ENCODE measurements around the gene SMIM26. TPM values are rescaled to one million over a fixed set of nuclear protein-coding genes. Genes with fewer than 3 reads are reported as not detected.
"Not testable (repeated sequence)": the region's sequence is repeated elsewhere in the genome, so short reads cannot be mapped to it uniquely, and the experiment has no call there.

Gene SMIM26, protein sequence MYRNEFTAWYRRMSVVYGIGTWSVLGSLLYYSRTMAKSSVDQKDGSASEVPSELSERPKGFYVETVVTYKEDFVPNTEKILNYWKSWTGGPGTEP
- 10 to 100 TPM; 89.3 to 98.9 (median 93.2) TPM for polyA plus RNA-seq (ENCODE audit: insufficient read length in 4 of 4)

DNA sequence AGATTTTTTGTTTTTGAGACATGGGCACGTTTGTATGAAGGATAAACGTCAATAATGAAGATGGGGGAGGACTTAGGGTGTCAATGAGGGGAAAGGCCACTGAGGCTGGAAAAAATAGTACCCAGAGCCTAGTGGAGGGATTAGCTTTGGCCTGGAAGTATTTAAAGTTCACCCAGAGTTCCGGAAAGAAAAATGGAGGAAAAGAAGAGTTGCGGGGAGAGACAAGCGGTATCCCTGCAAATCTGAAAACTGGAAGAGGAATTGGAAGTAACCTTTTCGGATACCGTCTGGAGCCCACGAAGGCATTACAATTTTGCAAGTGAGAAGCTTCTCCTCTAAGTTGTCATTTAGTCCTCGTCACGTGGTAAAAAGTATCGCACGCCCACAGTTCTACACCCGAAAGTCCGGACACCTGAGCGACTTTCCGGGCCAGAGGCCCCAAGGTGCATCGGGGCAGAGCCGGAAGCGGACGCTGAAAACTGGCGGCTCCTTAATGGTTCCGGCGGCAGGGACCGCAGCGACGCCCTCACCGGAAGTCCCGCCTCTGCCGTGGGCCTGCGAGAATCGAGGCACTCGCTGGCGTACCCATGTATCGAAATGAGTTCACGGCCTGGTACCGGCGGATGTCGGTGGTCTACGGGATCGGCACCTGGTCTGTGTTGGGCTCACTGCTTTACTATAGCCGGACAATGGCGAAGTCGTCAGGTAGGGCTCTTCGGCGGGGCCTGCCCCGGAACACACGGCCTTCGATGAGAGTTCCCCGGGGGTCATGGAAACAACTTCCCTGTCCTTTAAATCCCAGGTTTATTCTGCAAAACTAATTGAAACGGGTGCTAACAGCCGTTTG is at the start of gene SMIM26:
SMIM26 (plus strand) TSS at position 541 of the 847 bp plus-strand sequence; CDS start at position 588, 47 bp downstream.
- peak; percentile 86 to 90 (median 90) for DNase-seq (ENCODE audit: low read depth in 4 of 4, low spot score in 3 of 4)

DNA sequence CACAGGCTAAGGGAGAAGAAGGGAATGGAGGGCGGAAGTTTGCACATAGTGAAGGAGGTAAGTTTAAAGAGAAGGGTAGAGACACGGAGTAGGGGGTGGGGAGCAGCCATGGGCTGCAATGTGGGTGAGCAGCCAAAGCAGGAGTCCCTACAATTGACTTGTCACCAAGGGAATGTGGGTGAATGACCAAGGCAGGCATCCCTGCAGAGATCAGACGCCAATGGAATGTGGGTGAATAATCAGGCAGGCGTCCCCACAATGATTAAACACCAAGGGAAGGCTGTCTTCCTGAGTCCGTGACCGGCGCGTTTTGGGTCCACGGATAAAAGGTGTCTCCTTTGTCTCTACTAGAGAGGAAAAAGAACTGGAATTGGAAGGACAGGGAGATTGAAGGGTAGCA is 45.2 kb upstream of the SMIM26 start:
- not testable (repeated sequence) for DNase-seq (ENCODE audit: low read depth in 4 of 4, low spot score in 3 of 4)

DNA sequence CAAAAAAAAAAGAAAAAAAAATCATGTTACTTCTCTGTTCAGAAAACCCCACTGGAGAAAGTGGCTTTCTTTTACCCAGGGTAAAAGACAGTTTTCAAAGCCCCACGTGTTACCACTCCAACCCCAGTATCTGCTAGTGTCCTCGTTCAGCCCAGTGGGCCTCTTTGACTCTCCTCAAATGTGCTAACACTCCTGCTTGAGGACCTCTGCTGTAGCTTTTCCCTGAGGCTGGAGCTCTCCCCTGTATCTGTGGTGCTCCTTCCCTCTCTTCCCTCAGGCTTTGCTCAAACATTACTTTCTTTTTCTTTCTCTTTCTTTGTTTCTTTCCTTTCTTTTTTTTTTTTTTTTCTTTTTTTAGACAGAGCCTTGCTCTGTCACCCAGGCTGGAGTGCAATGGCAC is 44.2 kb upstream of the SMIM26 start:
- no peak for DNase-seq (ENCODE audit: low read depth in 4 of 4, low spot score in 3 of 4)

DNA sequence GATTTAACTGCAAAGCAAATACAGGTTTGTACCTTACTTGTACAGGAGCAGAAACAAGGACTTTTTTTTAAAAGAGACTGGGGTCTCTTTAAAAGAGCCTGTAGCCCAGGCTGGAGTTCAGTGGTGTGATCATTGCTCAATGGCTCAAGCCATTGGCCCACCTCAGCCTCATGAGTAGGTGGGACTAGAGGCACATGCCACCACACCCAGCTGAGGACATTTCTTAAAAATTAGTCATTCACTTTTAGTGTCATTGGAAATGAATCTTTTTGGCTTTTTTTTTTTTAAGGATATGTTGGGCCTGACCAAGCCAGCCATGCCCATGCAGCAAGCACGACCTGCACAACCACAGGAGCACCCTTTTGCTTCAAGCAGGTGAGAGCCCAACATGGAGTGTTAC is 42.6 kb upstream of the SMIM26 start:
- DNase-seq (ENCODE audit: low read depth in 4 of 4, low spot score in 3 of 4) = no peak

DNA sequence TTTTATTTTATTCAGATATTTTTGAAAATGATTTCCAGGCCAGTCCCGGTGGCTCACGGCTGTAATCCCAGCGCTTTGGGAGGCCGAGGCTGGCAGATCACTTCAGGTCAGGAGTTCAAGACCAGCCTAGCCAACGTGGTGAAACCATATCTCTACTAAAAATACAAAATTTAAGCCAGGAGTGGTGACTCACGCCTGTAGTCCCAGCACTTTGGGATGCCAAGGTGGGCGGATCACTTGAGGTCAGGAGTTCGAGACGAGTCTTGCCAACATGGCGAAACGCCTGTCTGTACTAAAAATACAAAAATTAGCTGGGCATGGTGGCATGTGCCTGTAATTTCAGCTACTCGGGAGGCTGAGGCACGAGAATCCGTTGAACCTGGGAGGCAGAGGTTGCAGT is 40.5 kb upstream of the SMIM26 start:
- not testable (repeated sequence) for DNase-seq (ENCODE audit: low read depth in 4 of 4, low spot score in 3 of 4)

DNA sequence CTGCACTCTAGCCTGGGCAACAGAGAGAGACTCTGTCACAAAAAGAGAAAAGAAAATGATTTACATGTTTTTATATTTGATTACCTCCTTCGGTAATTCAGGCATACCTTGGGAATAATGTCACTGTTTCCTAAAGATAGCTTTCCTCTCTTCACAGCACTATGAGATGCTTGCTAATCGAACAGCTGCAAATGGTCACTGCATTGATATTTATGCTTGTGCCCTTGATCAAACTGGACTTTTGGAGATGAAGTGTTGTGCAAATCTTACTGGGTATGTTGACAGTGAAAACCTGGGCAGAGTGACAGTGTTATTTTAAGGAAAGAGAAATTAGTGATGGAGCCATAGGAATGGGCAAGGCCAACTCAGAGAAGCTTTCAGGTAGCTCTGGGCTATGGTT is 39.9 kb upstream of the SMIM26 start:
- no peak for DNase-seq (ENCODE audit: low read depth in 4 of 4, low spot score in 3 of 4)

DNA sequence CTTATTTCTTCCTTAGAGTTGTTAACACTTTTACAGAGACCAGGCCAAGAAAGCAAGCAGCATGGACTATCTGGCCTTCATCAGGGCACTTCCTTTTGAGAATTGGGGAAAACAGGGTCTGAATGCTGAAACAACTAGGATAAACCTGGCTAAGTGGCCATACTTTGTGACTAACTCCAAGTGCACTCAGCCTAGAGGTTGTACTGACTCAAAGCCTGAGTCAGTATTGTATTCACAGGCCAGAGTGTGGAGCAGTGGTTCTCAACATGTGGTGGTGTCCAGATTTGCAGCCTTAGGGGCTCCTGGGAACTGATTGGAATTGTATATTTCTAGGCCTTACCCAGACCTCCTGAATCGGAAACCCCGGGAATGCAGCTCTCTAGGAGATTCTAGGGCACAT is 39.4 kb upstream of the SMIM26 start:
- DNase-seq (ENCODE audit: low read depth in 4 of 4, low spot score in 3 of 4) = no peak

DNA sequence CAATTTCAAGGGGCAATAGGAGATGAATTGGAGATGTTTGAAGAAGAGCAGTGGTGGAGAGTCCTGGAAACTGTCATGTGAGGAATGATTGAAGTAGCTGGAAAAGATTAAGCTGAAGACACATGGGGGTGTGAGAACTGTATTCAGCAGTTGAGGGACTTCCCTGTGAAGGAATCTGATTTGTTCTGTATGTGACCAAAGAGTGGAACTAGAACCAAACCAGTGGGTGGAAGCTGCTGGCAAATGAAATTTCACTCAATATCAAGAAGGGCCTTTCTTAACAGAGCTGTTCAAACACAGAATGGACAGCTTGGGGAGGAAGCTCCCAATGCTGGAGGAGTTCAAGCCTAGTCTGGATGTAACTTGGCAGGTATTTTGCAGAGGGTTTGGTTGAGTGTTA is 38.2 kb upstream of the SMIM26 start:
- no peak for DNase-seq (ENCODE audit: low read depth in 4 of 4, low spot score in 3 of 4)

DNA sequence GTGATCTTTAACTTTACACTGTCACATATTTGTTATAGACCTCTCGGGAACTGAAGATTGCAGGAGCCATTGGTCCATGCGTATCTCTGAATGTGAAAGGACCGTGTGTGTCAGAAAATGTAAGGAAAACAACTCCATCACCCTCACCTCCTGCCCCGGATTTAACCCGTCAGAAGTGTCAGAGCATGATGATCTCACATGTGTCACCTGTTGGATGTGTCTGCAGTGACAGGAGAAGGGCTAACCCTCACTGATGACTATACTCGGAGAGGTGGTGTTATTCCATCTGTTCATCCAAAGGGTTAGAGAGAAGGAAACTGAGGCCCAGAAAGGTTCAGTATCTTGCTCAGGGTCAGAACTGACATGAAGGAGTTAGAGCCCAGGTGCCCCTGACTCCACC is 34.6 kb upstream of the SMIM26 start:
- no peak for DNase-seq (ENCODE audit: low read depth in 4 of 4, low spot score in 3 of 4)

DNA sequence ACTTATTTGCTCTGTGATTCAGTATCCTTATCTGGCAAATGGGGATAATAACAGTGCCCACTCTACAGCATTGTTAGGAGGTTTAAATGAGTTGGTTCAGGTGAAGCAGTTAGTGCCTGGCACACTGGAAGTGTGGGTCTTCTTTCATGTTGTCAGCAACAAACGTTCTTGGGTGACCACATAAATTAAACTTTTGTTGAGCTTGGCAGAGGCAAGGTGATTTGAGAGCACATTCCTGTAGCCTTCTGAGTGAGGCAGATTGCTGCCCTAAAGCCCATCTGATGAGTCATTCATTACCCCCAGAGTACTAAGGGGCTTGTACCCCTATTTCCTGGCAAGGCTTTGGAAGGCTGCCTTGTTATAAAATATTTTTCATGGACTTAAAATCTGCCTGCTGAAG is 33.7 kb upstream of the SMIM26 start:
- no peak for DNase-seq (ENCODE audit: low read depth in 4 of 4, low spot score in 3 of 4)

DNA sequence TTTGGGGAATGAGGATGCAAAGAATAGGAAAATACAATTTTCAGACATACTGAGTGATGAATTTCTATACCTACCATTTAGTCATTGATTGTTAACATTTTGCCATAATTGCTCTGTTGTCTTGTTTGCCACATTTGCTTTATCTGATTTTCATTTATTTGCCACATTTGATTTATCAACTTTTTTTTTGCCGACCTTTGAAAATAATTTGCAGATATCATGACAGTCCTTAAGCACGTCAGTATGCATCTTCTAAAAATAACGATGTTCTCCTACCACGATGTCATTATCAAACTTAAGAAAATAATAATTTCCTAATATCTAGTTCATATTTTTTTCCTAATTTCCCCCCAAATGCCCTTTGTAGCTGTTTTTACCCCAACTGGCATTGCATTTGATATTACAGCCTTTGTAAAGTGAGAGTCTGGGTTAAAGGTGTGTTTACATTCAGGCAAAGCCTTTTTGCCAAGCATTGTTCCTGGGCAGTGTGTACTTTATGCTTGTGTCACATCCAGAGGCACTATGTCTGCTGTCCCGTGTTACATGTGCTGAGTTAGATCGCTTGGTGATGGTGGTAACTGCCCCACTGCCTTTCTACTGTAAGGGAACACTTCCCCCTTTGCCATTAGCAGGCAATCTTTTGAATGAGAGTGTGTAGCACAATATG is 33.1 kb upstream of the SMIM26 start:
- no peak for DNase-seq (ENCODE audit: low read depth in 4 of 4, low spot score in 3 of 4)

DNA sequence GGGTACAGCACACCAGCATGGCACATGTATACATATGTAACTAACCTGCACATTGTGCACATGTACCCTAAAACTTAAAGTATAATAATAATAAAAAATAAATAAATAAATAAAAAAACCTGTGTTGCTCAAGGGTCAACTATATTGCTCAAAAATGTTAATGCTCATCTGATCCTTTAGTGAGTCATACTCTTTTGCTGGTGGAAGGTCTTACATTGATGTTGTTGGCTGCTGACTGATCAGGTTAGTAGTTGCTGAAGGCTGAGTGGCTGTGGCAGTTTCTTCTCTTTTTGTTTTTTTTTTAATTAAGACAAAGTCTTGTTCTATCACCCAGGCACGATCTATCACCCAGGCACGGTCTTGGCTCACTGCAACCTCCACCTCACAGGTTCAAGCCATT is 29.6 kb upstream of the SMIM26 start:
- DNase-seq (ENCODE audit: low read depth in 4 of 4, low spot score in 3 of 4) = no peak

DNA sequence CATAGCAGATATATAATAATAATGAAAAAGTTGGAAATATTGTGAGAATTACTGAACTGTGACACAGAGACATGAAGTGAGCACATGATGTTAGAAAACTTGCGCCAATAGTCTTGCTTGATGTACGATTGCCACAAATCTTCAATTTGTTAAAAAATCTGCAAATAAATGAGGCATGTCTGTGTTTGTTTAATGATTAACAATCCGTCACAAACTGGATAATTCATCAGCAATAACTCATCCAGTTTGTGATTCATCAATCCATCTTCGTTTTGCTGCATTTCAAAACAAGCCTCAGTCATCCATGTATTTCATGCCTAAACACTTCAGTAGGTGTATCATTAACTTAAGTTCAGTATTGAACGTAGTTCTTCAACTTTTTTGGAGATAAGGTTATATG is 25.5 kb upstream of the SMIM26 start:
- DNase-seq (ENCODE audit: low read depth in 4 of 4, low spot score in 3 of 4) = no peak

DNA sequence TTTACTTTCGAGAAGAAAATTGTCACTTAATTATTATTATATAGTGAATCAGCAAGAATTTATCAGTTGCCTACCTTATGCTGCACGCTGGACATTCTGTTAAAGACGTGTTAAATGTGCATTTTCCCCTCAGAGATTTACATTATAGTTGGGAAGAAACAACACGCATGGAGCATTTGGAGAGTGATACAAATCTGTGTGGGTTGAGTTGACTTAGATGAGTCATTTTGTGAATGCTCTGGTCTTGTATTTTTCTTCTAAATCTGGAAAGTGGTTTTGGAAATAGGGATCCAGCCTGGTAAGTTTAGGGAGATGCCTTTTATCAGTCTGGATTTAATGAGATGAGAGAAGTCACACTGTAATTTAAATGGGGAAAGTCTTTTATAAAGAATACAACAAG is 24.0 kb upstream of the SMIM26 start:
- DNase-seq (ENCODE audit: low read depth in 4 of 4, low spot score in 3 of 4) = no peak

DNA sequence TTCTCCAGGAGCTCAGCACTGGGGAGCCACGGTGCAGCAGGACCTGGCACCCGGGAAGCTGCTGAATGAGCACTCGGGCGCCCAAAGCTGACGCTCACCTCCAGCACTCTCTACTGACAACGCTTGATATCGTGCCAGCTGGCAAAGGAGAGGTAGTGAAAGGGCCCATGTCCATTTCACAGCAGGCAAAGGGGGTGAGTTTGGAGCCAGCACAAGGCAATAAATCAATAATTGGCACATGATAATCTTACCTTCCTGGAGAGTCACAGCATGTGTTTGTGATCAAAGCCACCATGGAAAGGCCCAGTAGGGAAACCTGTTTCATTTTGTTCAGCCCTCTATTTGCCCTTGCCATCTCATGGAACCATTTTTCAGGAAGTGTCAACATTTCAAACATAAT is 23.3 kb upstream of the SMIM26 start:
- DNase-seq (ENCODE audit: low read depth in 4 of 4, low spot score in 3 of 4) = no peak

DNA sequence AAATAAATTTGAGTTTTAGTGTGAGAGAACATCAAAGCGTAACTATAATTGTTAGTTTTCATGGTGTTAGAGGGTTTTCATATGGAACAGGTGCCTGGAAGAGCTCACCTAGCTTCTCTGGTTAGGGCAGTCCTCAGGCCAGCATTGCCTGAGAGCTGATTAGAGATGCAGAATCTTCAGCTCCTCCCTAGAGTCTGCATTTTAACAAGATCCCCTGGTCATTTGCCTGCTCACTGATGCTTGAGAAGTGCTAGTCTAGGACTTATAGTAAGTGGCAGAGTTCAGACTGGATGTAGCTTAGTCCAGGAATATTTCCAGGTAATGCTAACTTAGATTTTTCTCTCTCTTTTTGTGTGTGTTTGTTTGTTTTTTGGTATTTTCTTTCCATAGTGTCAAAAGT is 21.7 kb upstream of the SMIM26 start:
- peak in 1 of 4 donors; percentile 1 for DNase-seq (ENCODE audit: low read depth in 4 of 4, low spot score in 3 of 4)

DNA sequence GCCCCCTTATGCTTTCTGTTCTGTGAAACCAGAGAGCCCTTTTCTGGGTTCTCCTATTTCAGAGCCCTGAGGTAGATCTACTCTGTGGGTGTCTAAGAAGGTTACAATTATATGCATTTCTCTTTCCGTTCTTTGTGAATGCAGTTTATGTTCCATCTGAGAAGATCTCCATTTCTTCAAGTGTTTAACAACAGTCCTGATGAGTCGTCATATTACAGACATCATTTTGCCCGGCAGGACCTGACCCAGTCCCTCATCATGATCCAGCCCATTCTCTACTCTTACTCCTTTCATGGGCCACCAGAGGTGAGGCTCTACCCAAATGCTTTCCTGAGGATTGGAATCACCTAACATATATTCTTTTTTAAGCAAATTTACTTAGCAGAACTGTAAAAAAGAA is 18.8 kb upstream of the SMIM26 start:
- DNase-seq (ENCODE audit: low read depth in 4 of 4, low spot score in 3 of 4) = no peak

DNA sequence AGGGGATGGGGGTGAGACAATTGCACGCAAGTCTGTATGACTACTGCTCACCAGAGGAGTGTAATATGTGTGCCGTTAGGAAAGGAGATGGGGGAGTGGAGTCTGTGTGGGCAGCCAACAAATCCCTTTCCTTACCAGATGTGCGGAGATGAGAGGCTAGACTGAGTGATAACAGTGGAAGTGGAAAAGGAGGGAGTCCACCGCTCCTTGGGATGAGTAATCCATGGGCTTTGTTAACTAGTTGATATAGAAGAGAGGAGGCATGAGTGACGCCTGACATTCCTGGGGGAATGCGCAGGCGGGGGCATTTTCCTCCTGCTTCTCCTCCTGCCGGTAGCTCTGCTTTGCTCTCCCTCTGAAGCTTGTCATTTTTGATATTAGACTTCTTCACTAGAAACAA is 13.5 kb upstream of the SMIM26 start:
- DNase-seq (ENCODE audit: low read depth in 4 of 4, low spot score in 3 of 4) = no peak

DNA sequence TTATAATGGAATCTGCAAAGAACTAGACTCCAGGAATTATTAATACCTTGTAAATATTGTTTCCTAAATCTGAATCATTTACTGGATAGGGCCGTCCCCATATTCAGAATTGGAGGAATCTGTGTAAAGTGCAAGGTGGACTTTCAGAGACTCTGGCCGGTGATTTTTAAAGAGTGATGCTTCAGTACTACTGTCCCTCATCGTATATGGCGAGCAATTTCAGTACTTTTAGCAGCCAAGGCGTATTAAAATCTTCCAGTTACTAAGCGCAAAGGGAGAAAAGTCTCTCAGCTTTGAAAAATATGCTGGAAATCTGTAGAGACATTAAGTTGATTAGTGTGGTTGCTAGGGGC is 483 bp downstream of the SMIM26 start:
- no peak for DNase-seq (ENCODE audit: low read depth in 4 of 4, low spot score in 3 of 4)

DNA sequence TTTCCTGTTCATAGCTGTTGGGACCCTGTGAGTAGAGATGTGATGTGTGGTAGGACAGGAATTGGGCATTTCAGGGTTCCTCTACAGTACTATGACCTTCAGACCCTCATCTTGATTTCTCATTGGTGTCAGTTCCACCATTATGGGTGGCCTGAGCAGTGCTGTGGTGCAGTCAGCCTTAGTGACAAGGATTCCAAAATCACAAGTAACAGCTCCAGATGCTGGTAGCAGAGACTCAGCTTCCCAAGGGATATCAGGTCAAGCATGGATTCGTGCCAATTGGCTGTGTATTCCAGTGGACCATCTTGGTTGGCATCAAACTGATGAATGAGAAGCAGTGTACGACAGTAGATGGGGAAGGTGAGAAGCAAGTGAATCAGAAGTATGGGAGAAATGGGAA is 3.8 kb downstream of the SMIM26 start:
- DNase-seq (ENCODE audit: low read depth in 4 of 4, low spot score in 3 of 4) = no peak

DNA sequence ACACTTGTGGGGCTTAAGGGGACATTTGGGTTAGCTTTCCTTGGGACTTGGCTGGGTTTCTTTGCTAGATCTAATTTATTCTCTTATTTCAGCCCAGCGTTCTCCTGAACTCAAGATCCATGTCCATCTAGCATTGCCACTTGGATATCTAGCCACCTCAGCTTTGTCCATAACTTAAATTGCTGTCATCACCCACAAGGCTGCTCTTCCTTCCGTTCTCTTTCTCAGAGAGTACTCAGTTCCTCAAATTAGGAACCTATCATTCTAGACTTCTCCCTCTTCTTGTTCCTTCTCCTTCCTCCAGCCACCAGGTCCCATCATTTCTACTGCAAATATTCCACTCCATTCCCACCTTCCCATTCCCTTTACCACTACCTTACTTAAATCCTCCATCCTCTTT is 4.3 kb downstream of the SMIM26 start:
- DNase-seq (ENCODE audit: low read depth in 4 of 4, low spot score in 3 of 4) = no peak

DNA sequence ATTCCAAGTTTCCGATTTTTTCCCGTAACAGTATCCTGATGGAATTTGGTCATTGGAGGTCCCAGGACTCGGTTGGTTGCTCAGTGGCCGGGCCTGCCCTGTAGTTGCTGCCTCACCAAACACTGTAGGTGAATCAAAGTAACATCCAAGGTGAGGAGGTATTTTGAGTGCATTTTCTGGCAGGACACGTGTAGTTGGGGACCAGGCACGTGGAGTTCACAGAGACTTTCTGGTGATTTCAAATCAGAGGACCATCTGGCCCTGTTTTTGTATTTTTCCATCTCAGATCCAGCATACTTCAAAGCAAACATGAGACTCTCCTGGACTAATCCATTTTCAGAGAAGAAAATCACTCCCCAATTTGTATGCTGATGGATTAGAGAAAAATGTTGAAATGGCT is 10.7 kb downstream of the SMIM26 start:
- no peak for DNase-seq (ENCODE audit: low read depth in 4 of 4, low spot score in 3 of 4)

Measured in right renal pelvis (tissue), 4 donors.